NCI-H2029 treated with DMSO at 0.1 percent for 48 hours (cell line): ENCODE data around the gene CASP8.

Source experiments
- DNase-seq: peaks from one replicate; lab custom pipeline; 2025; lab: John Stamatoyannopoulos, UW

The CASP8 gene

GRCh38 chr2:201242571-201243277 lies 17.6 kb upstream of the CASP8 start:
- no peak for DNase-seq

GRCh38 chr2:201244829-201245228 lies 15.5 kb upstream of the CASP8 start:
- no peak for DNase-seq

GRCh38 chr2:201246280-201246679 lies 14.1 kb upstream of the CASP8 start:
- no peak for DNase-seq

GRCh38 chr2:201248288-201248844 lies 12.0 kb upstream of the CASP8 start:
- no peak for DNase-seq

GRCh38 chr2:201249889-201250288 lies 10.4 kb upstream of the CASP8 start:
- no peak for DNase-seq

GRCh38 chr2:201250741-201251140 lies 9.6 kb upstream of the CASP8 start:
- no peak for DNase-seq

GRCh38 chr2:201254081-201254730 lies 6.1 kb upstream of the CASP8 start:
- no peak for DNase-seq

- no peak for DNase-seq
Measured at GRCh38 chr2:201255408-201256033, 4.8 kb upstream of the CASP8 start.

- no peak for DNase-seq
Measured at GRCh38 chr2:201256082-201256481, 4.3 kb upstream of the CASP8 start.

GRCh38 chr2:201257381-201257955 lies 2.9 kb upstream of the CASP8 start:
- peak; percentile 55 for DNase-seq

GRCh38 chr2:201257956-201258665 lies 2.2 kb upstream of the CASP8 start:
- peak; percentile 61 for DNase-seq

- DNase-seq = no peak
Measured at GRCh38 chr2:201258666-201259615, 1.4 kb upstream of the CASP8 start.

- no peak for DNase-seq
Measured at GRCh38 chr2:201261471-201261870, 1.1 kb downstream of the CASP8 start.

GRCh38 chr2:201261906-201262305 lies 1.6 kb downstream of the CASP8 start:
- DNase-seq = no peak

- no peak for DNase-seq
Measured at GRCh38 chr2:201262718-201263117, 2.4 kb downstream of the CASP8 start.

- DNase-seq = no peak
Measured at GRCh38 chr2:201263779-201264178, 3.4 kb downstream of the CASP8 start.

GRCh38 chr2:201264472-201265173 lies 4.3 kb downstream of the CASP8 start:
- no peak for DNase-seq

- DNase-seq = no peak
Measured at GRCh38 chr2:201266629-201267028, 6.3 kb downstream of the CASP8 start.

- no peak for DNase-seq
Measured at GRCh38 chr2:201267278-201268030, 7.1 kb downstream of the CASP8 start.
